ENCODE measurements around the gene SYT12. TPM values are rescaled to one million over a fixed set of nuclear protein-coding genes. Genes with fewer than 3 reads are reported as not detected.

The SYT12 gene
- total RNA-seq, 1 donor from 2014 or later: 7.2 TPM

DNA sequence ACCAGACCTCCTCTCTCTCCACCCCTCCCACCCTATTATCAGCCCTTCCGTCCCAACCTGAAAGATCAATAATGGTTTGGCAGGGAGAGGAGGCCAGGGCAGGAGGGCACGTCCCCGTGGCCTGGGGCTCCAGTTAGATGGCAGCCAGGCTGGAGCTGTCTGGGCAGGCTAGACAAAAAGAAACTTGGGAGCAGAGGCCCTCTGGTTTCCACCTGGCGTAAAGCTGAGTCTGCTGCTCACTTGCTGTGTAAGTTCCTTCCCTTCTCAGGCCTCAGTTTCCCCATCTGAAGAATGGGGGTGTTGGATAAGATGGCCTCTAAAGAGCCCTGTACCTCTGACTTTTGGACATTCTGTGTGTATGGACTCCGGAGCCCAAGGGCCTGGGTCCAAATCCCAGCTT is 30.0 kb downstream of the SYT12 start:
- no peaks in the 10 kb centered on the region for H3K36me3 Mint-ChIP-seq (ENCODE audit: low read depth)
- DNase-seq (ENCODE audit: low spot score): no peak
- H3K4me3 Mint-ChIP-seq (ENCODE audit: unreplicated experiment): no peak overlapping the region
- no peaks in the 10 kb centered on the region for H3K9me3 Mint-ChIP-seq (ENCODE audit: low read depth)
- H3K4me1 Mint-ChIP-seq (ENCODE audit: low read depth): peaks cover 31% of the 10 kb centered on the region
- no peaks in the 10 kb centered on the region for H3K27me3 Mint-ChIP-seq (ENCODE audit: low read depth)
- TF ChIP-seq, protein P1, sequence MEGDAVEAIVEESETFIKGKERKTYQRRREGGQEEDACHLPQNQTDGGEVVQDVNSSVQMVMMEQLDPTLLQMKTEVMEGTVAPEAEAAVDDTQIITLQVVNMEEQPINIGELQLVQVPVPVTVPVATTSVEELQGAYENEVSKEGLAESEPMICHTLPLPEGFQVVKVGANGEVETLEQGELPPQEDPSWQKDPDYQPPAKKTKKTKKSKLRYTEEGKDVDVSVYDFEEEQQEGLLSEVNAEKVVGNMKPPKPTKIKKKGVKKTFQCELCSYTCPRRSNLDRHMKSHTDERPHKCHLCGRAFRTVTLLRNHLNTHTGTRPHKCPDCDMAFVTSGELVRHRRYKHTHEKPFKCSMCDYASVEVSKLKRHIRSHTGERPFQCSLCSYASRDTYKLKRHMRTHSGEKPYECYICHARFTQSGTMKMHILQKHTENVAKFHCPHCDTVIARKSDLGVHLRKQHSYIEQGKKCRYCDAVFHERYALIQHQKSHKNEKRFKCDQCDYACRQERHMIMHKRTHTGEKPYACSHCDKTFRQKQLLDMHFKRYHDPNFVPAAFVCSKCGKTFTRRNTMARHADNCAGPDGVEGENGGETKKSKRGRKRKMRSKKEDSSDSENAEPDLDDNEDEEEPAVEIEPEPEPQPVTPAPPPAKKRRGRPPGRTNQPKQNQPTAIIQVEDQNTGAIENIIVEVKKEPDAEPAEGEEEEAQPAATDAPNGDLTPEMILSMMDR (IDR thresholded peaks at IDR 0.05): no peak
- H3K27ac Mint-ChIP-seq (ENCODE audit: unreplicated experiment): no peak overlapping the region

DNA sequence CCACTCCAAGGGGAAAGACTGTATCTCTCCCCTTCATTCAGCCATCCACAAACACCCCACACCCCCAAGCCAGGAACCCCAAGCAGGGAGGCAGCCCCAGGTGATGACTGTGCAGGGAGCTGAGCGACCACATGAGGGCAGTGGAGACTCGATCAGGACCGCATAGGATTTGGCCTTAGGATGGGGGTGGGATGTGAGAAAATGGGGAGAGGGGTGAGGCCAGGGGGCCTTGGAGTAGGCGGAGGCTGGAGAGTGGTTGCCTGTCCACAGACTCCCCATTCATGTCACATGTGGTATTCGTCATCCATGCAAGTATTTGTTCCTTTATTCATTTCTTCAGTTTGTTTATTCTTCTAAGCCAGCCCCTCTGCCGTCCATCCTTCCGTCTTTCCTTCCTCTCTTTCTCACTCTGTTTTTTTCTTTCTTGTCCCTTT is 31.0 kb downstream of the SYT12 start:
- no peaks in the 10 kb centered on the region for H3K9me3 Mint-ChIP-seq (ENCODE audit: low read depth)
- no peak for DNase-seq (ENCODE audit: low spot score)
- no peaks in the 10 kb centered on the region for H3K27me3 Mint-ChIP-seq (ENCODE audit: low read depth)
- peak overlapping the region; percentile 84 for H3K27ac Mint-ChIP-seq (ENCODE audit: unreplicated experiment)
- TF ChIP-seq, protein P1 (IDR thresholded peaks at IDR 0.05): peak; percentile 91
- H3K4me3 Mint-ChIP-seq (ENCODE audit: unreplicated experiment): no peak overlapping the region
- H3K36me3 Mint-ChIP-seq (ENCODE audit: low read depth): no peaks in the 10 kb centered on the region
- H3K4me1 Mint-ChIP-seq (ENCODE audit: low read depth): peaks cover 31% of the 10 kb centered on the region

DNA sequence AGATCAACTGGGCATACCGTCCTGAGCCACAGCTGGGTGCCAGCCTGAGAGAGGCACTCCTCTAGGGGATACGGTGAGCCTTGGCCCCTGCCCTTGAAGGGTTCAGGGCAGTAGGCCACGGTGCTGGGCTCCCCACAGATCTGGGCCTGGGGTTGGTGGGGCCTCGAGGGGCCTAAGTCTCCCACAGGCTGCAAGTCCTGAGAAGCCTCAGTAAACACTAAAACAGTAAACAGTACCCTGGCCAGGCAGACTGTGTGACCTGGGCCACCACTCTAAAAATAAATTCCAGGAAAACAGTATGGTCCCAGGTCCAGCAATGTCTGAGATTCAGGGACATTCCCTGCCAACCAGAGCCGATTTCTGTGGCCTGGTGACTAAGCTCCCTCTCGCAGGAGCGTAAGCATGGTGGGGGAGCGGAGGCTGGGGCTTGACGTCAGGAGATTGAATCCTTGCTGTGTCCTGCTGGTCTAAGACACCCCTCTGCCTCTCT is 31.5 kb downstream of the SYT12 start:
- Mint-ChIP-seq H3K36me3 (ENCODE audit: low read depth) (no peaks in the 10 kb centered on the region), H3K9me3 (ENCODE audit: low read depth) (no peaks in the 10 kb centered on the region), H3K27me3 (ENCODE audit: low read depth) (no peaks in the 10 kb centered on the region), H3K4me3 (ENCODE audit: unreplicated experiment) (no peak overlapping the region), H3K27ac (ENCODE audit: unreplicated experiment) (peak overlapping the region; percentile 84), H3K4me1 (ENCODE audit: low read depth) (peaks cover 31% of the 10 kb centered on the region)
- TF ChIP-seq, protein P1 (IDR thresholded peaks at IDR 0.05): no peak
- no peak for DNase-seq (ENCODE audit: low spot score)

DNA sequence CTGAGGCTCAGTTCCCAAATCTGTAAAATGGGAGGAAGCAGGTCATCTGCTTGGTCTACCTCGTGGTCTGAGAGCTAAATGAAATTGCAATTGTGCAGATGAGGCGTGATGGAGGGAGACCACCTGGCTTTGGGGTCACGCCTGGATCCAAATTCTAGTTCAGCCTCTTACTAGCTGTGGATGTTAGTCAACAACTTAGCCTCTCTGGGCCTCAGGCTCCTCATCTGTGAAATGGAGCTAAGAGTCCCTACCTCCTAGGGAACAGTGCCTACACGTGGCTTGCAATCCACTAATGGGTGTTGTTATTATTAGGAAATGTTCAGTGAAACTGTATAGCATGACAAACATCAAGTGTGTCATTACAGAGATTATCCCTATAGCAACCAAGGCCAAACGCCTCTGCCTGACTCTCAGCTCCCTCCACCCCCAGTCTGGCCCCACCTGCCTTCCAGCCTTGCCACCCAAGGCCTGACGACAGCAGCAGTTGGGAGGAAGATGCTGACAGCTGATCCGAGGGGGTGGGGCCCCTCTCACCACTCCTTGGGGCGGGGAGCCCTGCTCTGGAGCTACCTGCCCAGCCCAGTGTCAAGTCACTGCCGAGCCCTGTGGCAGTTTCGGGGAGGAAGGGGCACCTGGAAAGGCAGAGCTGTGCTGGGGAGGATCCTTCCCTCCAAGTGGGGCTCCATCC is 32.0 kb downstream of the SYT12 start:
- Mint-ChIP-seq H3K9me3 (ENCODE audit: low read depth) (no peaks in the 10 kb centered on the region), H3K4me3 (ENCODE audit: unreplicated experiment) (no peak overlapping the region), H3K4me1 (ENCODE audit: low read depth) (peaks cover 31% of the 10 kb centered on the region), H3K27me3 (ENCODE audit: low read depth) (no peaks in the 10 kb centered on the region), H3K27ac (ENCODE audit: unreplicated experiment) (peak overlapping the region; percentile 84), H3K36me3 (ENCODE audit: low read depth) (no peaks in the 10 kb centered on the region)
- TF ChIP-seq, protein P1 (IDR thresholded peaks at IDR 0.05): no peak
- DNase-seq (ENCODE audit: low spot score): no peak

DNA sequence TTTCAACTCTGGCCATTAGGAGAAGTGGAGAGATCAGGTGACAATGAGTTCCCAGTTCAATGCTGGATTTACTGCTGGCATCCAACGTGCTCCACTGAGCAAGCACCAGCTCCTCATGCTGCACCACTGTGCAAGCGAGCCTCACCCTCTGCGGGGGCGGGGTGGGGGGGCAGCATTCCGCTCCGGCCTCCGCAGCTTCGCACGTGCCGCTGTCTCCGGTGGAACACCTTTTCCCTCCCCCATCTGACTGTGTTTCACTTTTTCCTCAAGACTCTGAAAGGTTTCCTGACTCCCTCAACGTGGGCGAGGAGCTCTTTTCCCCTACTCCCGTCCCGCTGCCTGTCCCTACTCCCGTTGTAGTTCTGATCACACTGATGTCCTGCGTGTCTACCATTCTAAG is 32.9 kb downstream of the SYT12 start:
- Mint-ChIP-seq H3K9me3 (ENCODE audit: low read depth) (no peaks in the 10 kb centered on the region), H3K27me3 (ENCODE audit: low read depth) (no peaks in the 10 kb centered on the region), H3K27ac (ENCODE audit: unreplicated experiment) (peak overlapping the region; percentile 82), H3K4me3 (ENCODE audit: unreplicated experiment) (peak overlapping the region; percentile 78), H3K36me3 (ENCODE audit: low read depth) (no peaks in the 10 kb centered on the region), H3K4me1 (ENCODE audit: low read depth) (peaks cover 31% of the 10 kb centered on the region)
- TF ChIP-seq, protein P1 (IDR thresholded peaks at IDR 0.05): no peak
- DNase-seq (ENCODE audit: low spot score): no peak
